BLaER1 treated with 17β-estradiol and CSF1 and Interleukin-3, amounts not matched to agents 10 nM and 100 nM (cell line): ENCODE measurements around the gene RNH1.
A peak's percentile ranks its signal among the peaks of the same experiment; 100 is the strongest.

ENCODE experiments used
- H3K27ac ChIP-seq, 11 experiments: shearing (Covaris generic); formaldehyde crosslinking; 2 replicates each; pipeline ENCODE4 v1.8.1; 2022
- H3K27me3 ChIP-seq, 11 experiments: shearing (Covaris generic); formaldehyde crosslinking; 2 replicates each; pipeline ENCODE4 v1.8.1; 2022
- H3K36me3 ChIP-seq, 11 experiments: shearing (Covaris generic); formaldehyde crosslinking; 2 replicates each; pipeline ENCODE4 v1.8.1; 2022
- H3K4me1 ChIP-seq, 10 experiments: shearing (Covaris generic); formaldehyde crosslinking; 2 replicates each; pipeline ENCODE4 v1.8.1; 2022
- H3K4me2 ChIP-seq, 11 experiments: shearing (Covaris generic); formaldehyde crosslinking; 2 replicates each; pipeline ENCODE4 v1.8.1; 2022
- H3K4me3 ChIP-seq, 10 experiments: shearing (Covaris generic); formaldehyde crosslinking; 2 replicates each; pipeline ENCODE4 v1.8.1; 2022
- H3K9ac ChIP-seq, 11 experiments: shearing (Covaris generic); formaldehyde crosslinking; 2 replicates each; pipeline ENCODE4 v1.8.1; 2022
- H3K9me3 ChIP-seq, 11 experiments: shearing (Covaris generic); formaldehyde crosslinking; replicated peaks in 1 of 11; 2 replicates each; pipeline ENCODE4 v1.8.1; 2022
- H4K20me1 ChIP-seq, 11 experiments: shearing (Covaris generic); formaldehyde crosslinking; 2 replicates each; pipeline ENCODE4 v1.8.1; 2022
- Cebpa-rat ChIP-seq, 11 experiments: shearing (Covaris generic); IDR thresholded peaks; 2 replicates each; pipeline ENCODE4 v1.8.1; 2022

The RNH1 gene

GRCh38 chr11:465896-466530, 41.0 kb downstream of the RNH1 start:
- H3K4me1 ChIP-seq, result peaks cover 8 to 57% (median 23%) of the 10 kb centered on the region in 10 experiments; a peak in 19 of 20 replicates

GRCh38 chr11:464316-464715, 42.7 kb downstream of the RNH1 start:
- H3K36me3 ChIP-seq, result peaks cover 46 to 80% (median 62%) of the 10 kb centered on the region in 11 experiments
- H3K4me3 ChIP-seq, result no peak overlapping the region
- TF ChIP-seq Cebpa-rat (IDR thresholded peaks at IDR 0.05), result no peak
- H3K27me3 ChIP-seq, result no peaks in the 10 kb centered on the region
- peaks cover 0 to 92% (median 32%) of the 10 kb centered on the region in 11 experiments; a peak in 17 of 22 replicates for H4K20me1 ChIP-seq
- no peak overlapping the region for H3K4me2 ChIP-seq
- H3K27ac ChIP-seq, result no peak overlapping the region
- peaks cover 8 to 40% (median 17%) of the 10 kb centered on the region in 10 experiments; a peak in 19 of 20 replicates for H3K4me1 ChIP-seq
- H3K9me3 ChIP-seq, result no peaks in the 10 kb centered on the region
- no peak overlapping the region for H3K9ac ChIP-seq

More at GRCh38 chr11:465896-466530, 41.0 kb downstream of the RNH1 start:
- Histone ChIP-seq H3K9ac (peak overlapping the region in 2 of 11 experiments; percentile 19 to 35; a peak in 3 of 22 replicates), H3K27me3 (no peaks in the 10 kb centered on the region), H4K20me1 (peaks cover 0 to 92% (median 20%) of the 10 kb centered on the region in 11 experiments; a peak in 14 of 22 replicates), H3K36me3 (peaks cover 29 to 63% (median 46%) of the 10 kb centered on the region in 11 experiments), H3K9me3 (no peaks in the 10 kb centered on the region), H3K4me3 (no peak overlapping the region), H3K27ac (peak overlapping the region in 7 of 11 experiments; percentile 19 to 43 (median 29); a peak in 7 of 22 replicates), H3K4me2 (peak overlapping the region in 10 of 11 experiments; percentile 11 to 76 (median 33); a peak in 18 of 22 replicates)
- TF ChIP-seq Cebpa-rat (IDR thresholded peaks at IDR 0.05), result no peak

GRCh38 chr11:462107-462890, 44.7 kb downstream of the RNH1 start:
- Histone ChIP-seq H3K4me1 (peaks cover 16 to 28% (median 24%) of the 10 kb centered on the region in 10 experiments), H3K9ac (peak overlapping the region in 1 of 11 experiments; percentile 8; a peak in 1 of 22 replicates), H3K4me2 (no peak overlapping the region), H3K4me3 (no peak overlapping the region), H3K27ac (no peak overlapping the region), H3K9me3 (no peaks in the 10 kb centered on the region), H4K20me1 (peaks cover 0 to 95% (median 47%) of the 10 kb centered on the region in 11 experiments; a peak in 19 of 22 replicates), H3K36me3 (peaks cover 48 to 82% (median 64%) of the 10 kb centered on the region in 11 experiments), H3K27me3 (no peaks in the 10 kb centered on the region)
- no peak for TF ChIP-seq Cebpa-rat (IDR thresholded peaks at IDR 0.05)

GRCh38 chr11:461626-462025, 45.4 kb downstream of the RNH1 start:
- peaks cover 22 to 29% (median 25%) of the 10 kb centered on the region in 10 experiments for H3K4me1 ChIP-seq
- no peak overlapping the region for H3K4me3 ChIP-seq
- H4K20me1 ChIP-seq, result peaks cover 0 to 96% (median 54%) of the 10 kb centered on the region in 11 experiments; a peak in 20 of 22 replicates
- no peaks in the 10 kb centered on the region for H3K27me3 ChIP-seq
- TF ChIP-seq Cebpa-rat (IDR thresholded peaks at IDR 0.05), result no peak
- H3K27ac ChIP-seq, result no peak overlapping the region
- H3K4me2 ChIP-seq, result no peak overlapping the region
- peak overlapping the region in 2 of 11 experiments; percentile 8 to 24; a peak in 1 of 22 replicates for H3K9ac ChIP-seq
- peaks cover 52 to 78% (median 59%) of the 10 kb centered on the region in 11 experiments for H3K36me3 ChIP-seq
- no peaks in the 10 kb centered on the region for H3K9me3 ChIP-seq

- TF ChIP-seq Cebpa-rat (IDR thresholded peaks at IDR 0.05), result no peak
- no peak overlapping the region for H3K27ac ChIP-seq
- no peaks in the 10 kb centered on the region for H3K9me3 ChIP-seq
- peak overlapping the region in 2 of 11 experiments; percentile 10 to 23; a peak in 2 of 22 replicates for H3K9ac ChIP-seq
- peaks cover 54 to 87% (median 66%) of the 10 kb centered on the region in 11 experiments for H3K36me3 ChIP-seq
- H3K27me3 ChIP-seq, result no peaks in the 10 kb centered on the region
- no peak overlapping the region for H3K4me3 ChIP-seq
- H3K4me1 ChIP-seq, result peaks cover 17 to 24% (median 21%) of the 10 kb centered on the region in 10 experiments
- peaks cover 0 to 96% (median 65%) of the 10 kb centered on the region in 11 experiments; a peak in 20 of 22 replicates for H4K20me1 ChIP-seq
- H3K4me2 ChIP-seq, result no peak overlapping the region
Observed at GRCh38 chr11:460331-461199, 46.5 kb downstream of the RNH1 start.

- TF ChIP-seq Cebpa-rat (IDR thresholded peaks at IDR 0.05), result no peak
- H3K4me3 ChIP-seq, result no peak overlapping the region
- H3K36me3 ChIP-seq, result peaks cover 51 to 87% (median 68%) of the 10 kb centered on the region in 11 experiments
- H3K9me3 ChIP-seq, result no peaks in the 10 kb centered on the region
- no peak overlapping the region for H3K4me2 ChIP-seq
- H3K27ac ChIP-seq, result no peak overlapping the region
- H3K27me3 ChIP-seq, result no peaks in the 10 kb centered on the region
- peaks cover 4 to 98% (median 74%) of the 10 kb centered on the region in 11 experiments; a peak in 21 of 22 replicates for H4K20me1 ChIP-seq
- peaks cover 14 to 25% (median 19%) of the 10 kb centered on the region in 10 experiments for H3K4me1 ChIP-seq
- H3K9ac ChIP-seq, result 0 out of 22 replicates have a peak overlapping the region, but pooled peaks of 1 of the 11 experiments have one; percentile 10
Observed at GRCh38 chr11:459511-460220, 47.4 kb downstream of the RNH1 start.

GRCh38 chr11:457111-457760, 49.8 kb downstream of the RNH1 start:
- H3K9me3 ChIP-seq, result no peaks in the 10 kb centered on the region
- H3K9ac ChIP-seq, result peak overlapping the region in 7 of 11 experiments; percentile 7 to 57 (median 29); a peak in 8 of 22 replicates
- no peaks in the 10 kb centered on the region for H3K27me3 ChIP-seq
- H3K4me3 ChIP-seq, result no peak overlapping the region
- peaks cover 16 to 30% (median 24%) of the 10 kb centered on the region in 10 experiments for H3K4me1 ChIP-seq
- peaks cover 58 to 87% (median 73%) of the 10 kb centered on the region in 11 experiments for H3K36me3 ChIP-seq
- TF ChIP-seq Cebpa-rat (IDR thresholded peaks at IDR 0.05), result no peak
- peaks cover 7 to 100% (median 91%) of the 10 kb centered on the region in 11 experiments; a peak in 21 of 22 replicates for H4K20me1 ChIP-seq
- peak overlapping the region; percentile 2 to 66 (median 44); a peak in 21 of 22 replicates for H3K4me2 ChIP-seq
- 0 out of 22 replicates have a peak overlapping the region, but pooled peaks of 2 of the 11 experiments have one; percentile 5 to 20 for H3K27ac ChIP-seq
